ENCODE results near the gene OSBPL2.

DNA sequence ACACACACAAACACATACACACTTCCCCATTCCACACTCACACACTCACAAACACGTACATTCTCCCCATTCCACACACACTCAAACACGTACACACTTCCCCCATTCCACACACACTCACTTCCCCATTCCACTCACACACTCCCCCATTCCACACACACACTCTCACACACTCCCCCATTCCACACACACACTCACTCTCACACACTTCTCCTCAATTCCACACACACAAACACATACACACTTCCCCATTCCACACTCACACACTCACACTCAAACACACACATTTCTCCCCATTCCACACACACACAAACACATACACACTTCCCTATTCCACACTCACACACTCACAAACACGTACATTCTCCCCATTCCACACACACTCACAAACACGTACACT lies 8.7 kb upstream of the OSBPL2 start:
- no peak for TF ChIP-seq POLR2A (IDR thresholded peaks at IDR 0.05)
- TF ChIP-seq, protein P1, sequence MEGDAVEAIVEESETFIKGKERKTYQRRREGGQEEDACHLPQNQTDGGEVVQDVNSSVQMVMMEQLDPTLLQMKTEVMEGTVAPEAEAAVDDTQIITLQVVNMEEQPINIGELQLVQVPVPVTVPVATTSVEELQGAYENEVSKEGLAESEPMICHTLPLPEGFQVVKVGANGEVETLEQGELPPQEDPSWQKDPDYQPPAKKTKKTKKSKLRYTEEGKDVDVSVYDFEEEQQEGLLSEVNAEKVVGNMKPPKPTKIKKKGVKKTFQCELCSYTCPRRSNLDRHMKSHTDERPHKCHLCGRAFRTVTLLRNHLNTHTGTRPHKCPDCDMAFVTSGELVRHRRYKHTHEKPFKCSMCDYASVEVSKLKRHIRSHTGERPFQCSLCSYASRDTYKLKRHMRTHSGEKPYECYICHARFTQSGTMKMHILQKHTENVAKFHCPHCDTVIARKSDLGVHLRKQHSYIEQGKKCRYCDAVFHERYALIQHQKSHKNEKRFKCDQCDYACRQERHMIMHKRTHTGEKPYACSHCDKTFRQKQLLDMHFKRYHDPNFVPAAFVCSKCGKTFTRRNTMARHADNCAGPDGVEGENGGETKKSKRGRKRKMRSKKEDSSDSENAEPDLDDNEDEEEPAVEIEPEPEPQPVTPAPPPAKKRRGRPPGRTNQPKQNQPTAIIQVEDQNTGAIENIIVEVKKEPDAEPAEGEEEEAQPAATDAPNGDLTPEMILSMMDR (IDR thresholded peaks at IDR 0.05), result no peak
